ENCODE results near the gene TCF3.

GRCh38 chr19:1675633-1676350 is 23.4 kb upstream of the TCF3 start:
- no peak for TF ChIP-seq CTCF (IDR thresholded peaks at IDR 0.05; ENCODE audit: extremely low read depth in 1 of 2, insufficient read depth in 1 of 2, low read depth in 1 of 2, low read length in 2 of 2)
- no peak for TF ChIP-seq POLR2AphosphoS5 (IDR thresholded peaks at IDR 0.05; ENCODE audit: insufficient read depth, low read depth, low read length)
- TF ChIP-seq EZH2 (IDR thresholded peaks at IDR 0.05; ENCODE audit: borderline replicate concordance, low read depth, low read length, severe bottlenecking), result no peak
- TF ChIP-seq MYC (IDR thresholded peaks at IDR 0.05; ENCODE audit: low read depth, low read length), result no peak
